DND-41 (cell line): ENCODE results near the gene IFIH1.

ENCODE experiments used
- ATAC-seq: fragments of 200-7000 bp; cut with Tn5 transposase; 3 replicates; pipeline ENCODE4 v1.9.1; 2021; ENCODE audit warnings: low read depth; ENCODE audit not compliant: insufficient read depth
- DNase-seq: peaks from one replicate; pipeline ENCODE4 v3.0.0-alpha.2; 2020
- H2AFZ ChIP-seq: 2 replicates; pipeline ENCODE4 v1.6.0; 2012; ENCODE audit warnings: low read depth, low read length
- H3K27ac ChIP-seq: 2 replicates; pipeline ENCODE4 v1.5.1; 2012; ENCODE audit warnings: low read length, inconsistent platforms
- H3K27me3 ChIP-seq: fragments of 200-600 bp; sonication (generic); 2 replicates; pipeline ENCODE4 v1.6.0; 2012; ENCODE audit warnings: low read length, mild to moderate bottlenecking, inconsistent platforms; ENCODE audit not compliant: insufficient read depth, poor library complexity
- H3K36me3 ChIP-seq: 2 replicates; pipeline ENCODE4 v1.5.1; 2012; ENCODE audit warnings: low read length, inconsistent platforms; ENCODE audit not compliant: insufficient read depth
- H3K4me1 ChIP-seq: 2 replicates; pipeline ENCODE4 v1.5.1; 2012; ENCODE audit warnings: mild to moderate bottlenecking, low read length; ENCODE audit not compliant: insufficient read depth
- H3K4me2 ChIP-seq: 2 replicates; pipeline ENCODE4 v1.6.0; 2012; ENCODE audit warnings: mild to moderate bottlenecking, moderate library complexity, low read length, inconsistent platforms; ENCODE audit not compliant: insufficient read depth
- H3K4me3 ChIP-seq, 2 experiments: fragments of 200-600 bp in 1 of 2; shearing (Covaris generic) in 1 of 2; 2 replicates each; pipeline ENCODE4 v1.5.1; 2012 to 2016; ENCODE audit warnings: inconsistent platforms in 2 of 2, low read length in 2 of 2, mild to moderate bottlenecking in 2 of 2, low read depth in 1 of 2, moderate library complexity in 1 of 2
- H3K79me2 ChIP-seq: 2 replicates; pipeline ENCODE4 v1.6.0; 2012; ENCODE audit warnings: low read length, inconsistent platforms; ENCODE audit not compliant: insufficient read depth
- H3K9ac ChIP-seq: 2 replicates; pipeline ENCODE4 v1.6.0; 2012; ENCODE audit warnings: low read depth, mild to moderate bottlenecking, inconsistent platforms, low read length, moderate library complexity
- H3K9me3 ChIP-seq: 2 replicates; pipeline ENCODE4 v1.5.1; 2012; ENCODE audit warnings: low read length, moderate library complexity, mild to moderate bottlenecking, inconsistent platforms; ENCODE audit not compliant: insufficient read depth, severe bottlenecking
- H4K20me1 ChIP-seq: 2 replicates; pipeline ENCODE4 v1.6.0; 2012; ENCODE audit warnings: low read length; ENCODE audit not compliant: insufficient read depth
- CTCF ChIP-seq: IDR thresholded peaks from 2 replicates; pipeline ENCODE4 v1.5.1; 2012; ENCODE audit warnings: borderline replicate concordance, low read length, moderate library complexity, mild to moderate bottlenecking; ENCODE audit not compliant: poor library complexity, severe bottlenecking; ENCODE audit errors: extremely low read depth
- EZH2 ChIP-seq: IDR thresholded peaks from 3 replicates; pipeline ENCODE4 v1.6.1; 2012; ENCODE audit warnings: borderline replicate concordance, low read depth, mild to moderate bottlenecking, moderate library complexity, low read length, inconsistent platforms; ENCODE audit not compliant: severe bottlenecking

IFIH1 gene

GRCh38 chr2:162295009-162295408 lies 23.5 kb downstream of the IFIH1 start:
- TF ChIP-seq EZH2, result no peak
- TF ChIP-seq CTCF, result no peak
- Histone ChIP-seq H3K9me3 (no peaks in the 10 kb centered on the region), H3K4me2 (no peak overlapping the region), H3K79me2 (no peaks in the 10 kb centered on the region), H3K27ac (no peak overlapping the region), H3K9ac (no peak overlapping the region), H3K27me3 (no peaks in the 10 kb centered on the region), H3K36me3 (no peaks in the 10 kb centered on the region), H4K20me1 (no peaks in the 10 kb centered on the region), H3K4me3 (no peak overlapping the region), H3K4me1 (no peaks in the 10 kb centered on the region), H2AFZ (no peak overlapping the region)
- DNase-seq (no peak), ATAC-seq (no peak)

- H3K27ac ChIP-seq, result no peak overlapping the region
These were observed 25.2 kb downstream of the IFIH1 start for GRCh38 chr2:162293122-162293786.

DNA sequence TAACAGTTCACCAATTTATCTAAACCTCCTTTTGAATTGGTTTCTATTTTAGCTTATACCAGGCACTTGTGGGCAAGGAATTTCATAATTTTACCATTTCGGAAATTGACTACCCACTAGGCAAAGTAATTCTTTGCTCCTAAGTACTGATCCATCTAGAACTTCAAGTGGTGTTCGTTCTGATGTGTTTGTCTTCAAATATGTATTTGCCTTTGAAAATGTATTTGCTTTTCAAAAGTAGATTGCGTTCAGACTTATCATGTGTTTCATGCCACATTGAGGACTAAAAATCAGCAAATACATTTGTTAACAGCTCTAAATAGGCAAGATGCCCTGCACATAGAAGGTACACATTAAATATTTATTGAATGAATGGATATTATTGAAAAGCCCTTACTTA lies 26.7 kb downstream of the IFIH1 start:
- no peak for TF ChIP-seq CTCF
- TF ChIP-seq EZH2, result no peak
- Histone ChIP-seq H3K79me2 (no peaks in the 10 kb centered on the region), H3K4me2 (no peak overlapping the region), H2AFZ (no peak overlapping the region), H3K27ac (no peak overlapping the region), H3K9me3 (no peaks in the 10 kb centered on the region), H4K20me1 (no peaks in the 10 kb centered on the region), H3K4me1 (no peaks in the 10 kb centered on the region), H3K27me3 (no peaks in the 10 kb centered on the region), H3K36me3 (no peaks in the 10 kb centered on the region), H3K4me3 (no peak overlapping the region), H3K9ac (no peak overlapping the region)
- DNase-seq (no peak), ATAC-seq (no peak)

More at GRCh38 chr2:162293122-162293786, 25.2 kb downstream of the IFIH1 start:
- H4K20me1 ChIP-seq, result no peaks in the 10 kb centered on the region
- H3K9me3 ChIP-seq, result no peaks in the 10 kb centered on the region
- ATAC-seq (no peak), DNase-seq (no peak)
- no peaks in the 10 kb centered on the region for H3K4me1 ChIP-seq
- H3K9ac ChIP-seq, result no peak overlapping the region
- H3K27me3 ChIP-seq, result no peaks in the 10 kb centered on the region
- H3K4me3 ChIP-seq, result no peak overlapping the region
- H3K4me2 ChIP-seq, result no peak overlapping the region
- TF ChIP-seq CTCF (no peak), EZH2 (no peak)
- H3K36me3 ChIP-seq, result no peaks in the 10 kb centered on the region
- no peaks in the 10 kb centered on the region for H3K79me2 ChIP-seq
- H2AFZ ChIP-seq, result no peak overlapping the region
